GM19035 (cell line): ENCODE results near the gene MBP.
"Not testable (repeated sequence)": the region's sequence is repeated elsewhere in the genome, so short reads cannot be mapped to it uniquely, and the experiment has no call there.

ENCODE experiments used
- ATAC-seq: cut with Tn5 transposase; IDR thresholded peaks from one replicate; pipeline ENCODE4 v1.9.1; 2021; ENCODE audit not compliant: unreplicated experiment

Gene MBP

GRCh38 chr18:76957384-76958355, 174.9 kb downstream of the MBP start:
- ATAC-seq: no peak

GRCh38 chr18:76956648-76957047, 175.9 kb downstream of the MBP start:
- no peak for ATAC-seq

- ATAC-seq: no peak
These were observed 176.9 kb downstream of the MBP start for GRCh38 chr18:76955524-76956170.

- ATAC-seq: no peak
These were observed 178.9 kb downstream of the MBP start for GRCh38 chr18:76953583-76954233.

GRCh38 chr18:76953156-76953555, 179.4 kb downstream of the MBP start:
- ATAC-seq: no peak

- ATAC-seq: no peak
These were observed 179.8 kb downstream of the MBP start for GRCh38 chr18:76952747-76953146.

- no peak for ATAC-seq
These were observed 180.9 kb downstream of the MBP start for GRCh38 chr18:76951456-76952247.

- no peak for ATAC-seq
These were observed 184.2 kb downstream of the MBP start for GRCh38 chr18:76948345-76948744.

- not testable (repeated sequence) for ATAC-seq
These were observed 188.2 kb downstream of the MBP start for GRCh38 chr18:76944346-76944745.

- ATAC-seq: no peak
These were observed 188.8 kb downstream of the MBP start for GRCh38 chr18:76943542-76944339.

GRCh38 chr18:76941284-76941683, 191.3 kb downstream of the MBP start:
- no peak for ATAC-seq

GRCh38 chr18:76938619-76939018, 194.0 kb downstream of the MBP start:
- no peak for ATAC-seq

GRCh38 chr18:76937597-76937996, 195.0 kb downstream of the MBP start:
- no peak for ATAC-seq

GRCh38 chr18:76936877-76937276, 195.7 kb downstream of the MBP start:
- no peak for ATAC-seq

- no peak for ATAC-seq
These were observed 196.8 kb downstream of the MBP start for GRCh38 chr18:76935722-76936337.

- ATAC-seq: no peak
These were observed 200.4 kb downstream of the MBP start for GRCh38 chr18:76932026-76932819.

GRCh38 chr18:76931171-76931570, 201.4 kb downstream of the MBP start:
- ATAC-seq: no peak
